Right lobe of liver (tissue), 6 donors: ENCODE data around the gene CYP4F8. TPM values are rescaled to one million over a fixed set of nuclear protein-coding genes. Genes with fewer than 3 reads are reported as not detected.
"Not testable (repeated sequence)": the region's sequence is repeated elsewhere in the genome, so short reads cannot be mapped to it uniquely, and the experiment has no call there.

Source experiments
- ATAC-seq, 4 donors: fragments of 200-7000 bp; cut with Tn5 transposase; one replicate each; pipeline ENCODE4 v1.9.1; 2020; ENCODE audit warnings: mild to moderate bottlenecking in 4 of 4, moderate library complexity in 4 of 4
- DNase-seq, 3 donors: peaks; one replicate each; pipeline ENCODE4 v3.0.0-alpha.2; 2020
- H3K27ac ChIP-seq, 3 donors: fragments of 200-600 bp; one replicate each; pipeline ENCODE4 v1.8.0; 2022
- H3K27me3 ChIP-seq, 2 donors: fragments of 200-600 bp; one replicate each; pipeline ENCODE4 v1.8.0; 2022
- H3K36me3 ChIP-seq, 4 donors: fragments of 200-600 bp; sonication (generic) in 1 of 4; one replicate each; pipeline versions ENCODE4 v1.5.1 to v1.8.0; 2017 to 2022; ENCODE audit warnings: control low read depth in 1 of 4
- H3K4me1 ChIP-seq, 4 donors: fragments of 200-600 bp; sonication (generic) in 1 of 4; one replicate each; pipeline versions ENCODE4 v1.5.1 to v1.8.0; 2017 to 2022; ENCODE audit warnings: control low read depth in 1 of 4
- H3K4me3 ChIP-seq, 3 donors: fragments of 200-600 bp; one replicate each; pipeline ENCODE4 v1.8.0; 2022
- H3K9me3 ChIP-seq, 4 donors: fragments of 200-600 bp; sonication (generic) in 1 of 4; one replicate each; pipeline versions ENCODE4 v1.5.1 to v1.8.0; 2017 to 2022; ENCODE audit warnings: control low read depth in 1 of 4
- POLR2A ChIP-seq: fragments of 450-650 bp; IDR thresholded peaks from one replicate; pipeline ENCODE4 v1.6.1; 2017; ENCODE audit warnings: antibody characterized with exemption, mild to moderate bottlenecking
- WGBS: methylation state at CpG from one replicate; pipeline ENCODE4 v1.1.6; 2018; ENCODE audit warnings: low coverage, low lambda C conversion rate; ENCODE audit not compliant: insufficient coverage; ENCODE audit errors: missing lambda C conversion rate; 5-methylcytosine and 5-hydroxymethylcytosine counted together
- intact Hi-C, 2 donors: fragments of 100-400 bp; cut with DNase I; formaldehyde crosslinking; loops; one replicate each; pipeline versions ENCODE4 v1.11.2 to v1.14.1; 2022
- small RNA-seq, 2 experiments: library from RNA; depleted of rRNA; stranded (forward); fragments of <200 nt; gene quantifications; one replicate each; pipeline ENCODE3, GENCODE V24; 2016
- total RNA-seq, 6 experiments: library from RNA; depleted of rRNA in 2 of 6; stranded (reverse); fragments of >200 nt in 2 of 6; fragmentation: NEBNext Ultra II Directional in 3 of 6; extraction: Animal tissue kit (Norgen Biotek cat#: 25700) in 3 of 6; gene quantifications; one replicate each; pipeline versions ENCODE4 v1.1.0 to v1.2.4, GENCODE V29; 2016 to 2023
- TF ChIP-seq, protein P1 (sequence below), 4 donors: fragments of 200-600 bp in 3 of 4; fragments of 450-650 bp in 1 of 4; IDR thresholded peaks; one replicate each; pipeline versions ENCODE4 v1.5.1 to v1.8.0; 2016 to 2022; ENCODE audit warnings: antibody characterized with exemption in 4 of 4, mild to moderate bottlenecking in 2 of 4
- donor health status: DM: no; HTN: yes; CAD: no.
- donor health status: DM: no; HTN: no; CAD: no.
- donor health status: DM: no; HTN: no; CAD: no.
- donor health status: DM: no; HTN: yes; CAD: no.
- donor health status: DM: no; HTN: yes; CAD: no.

CYP4F8 gene
- total RNA-seq, 6 experiments from 2014 or later, result not detected

DNA sequence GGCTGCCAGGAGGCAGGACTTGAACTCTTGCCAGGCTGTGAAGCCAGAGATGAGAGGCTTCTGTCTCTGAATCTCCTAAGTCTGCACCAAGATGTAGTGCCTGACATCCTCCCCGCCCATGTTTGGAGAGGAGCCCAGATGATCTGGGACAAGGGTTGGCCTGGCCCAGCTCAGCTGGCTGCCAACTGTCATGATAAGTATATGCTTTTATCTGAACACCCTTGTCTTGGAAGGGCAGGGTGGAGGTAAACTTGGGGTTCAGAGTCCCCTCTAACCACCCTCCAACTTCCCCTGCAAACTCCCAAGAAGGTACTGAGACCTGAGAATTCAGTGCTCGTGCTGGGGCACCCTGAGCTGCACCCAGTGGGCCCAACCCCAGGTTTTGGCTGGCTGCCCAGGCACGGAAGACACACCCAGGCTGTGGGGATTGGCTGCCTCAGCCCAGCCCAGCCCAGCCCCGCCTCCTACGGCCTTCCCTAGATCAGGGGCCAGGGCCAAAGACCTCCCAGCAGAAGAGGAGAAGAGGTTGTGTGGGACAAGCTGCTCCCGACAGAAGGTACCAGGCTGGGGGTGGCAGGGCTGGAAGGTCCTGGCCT lies 57.7 kb downstream of the CYP4F8 start, which contains the start of gene CYP4F12:
Gene CYP4F12 (plus strand): TSS at position 508 of the 596 bp plus-strand sequence. CDS start 443 bp downstream, outside the sequence.
- Histone ChIP-seq H3K27ac (peak within 1 kb of the TSS; percentile 50 to 65 (median 65)), H3K4me1 (peaks cover 0 to 12% (median 0%) of the 10 kb centered on the region in 4 donors), H3K27me3 (no peaks in the 10 kb centered on the region), H3K9me3 (no peaks in the 10 kb centered on the region), H3K36me3 (no peaks in the 10 kb centered on the region), H3K4me3 (peak within 1 kb of the TSS; percentile 12 to 62 (median 19))
- DNase-seq, result peak; percentile 92 to 97 (median 97)
- TF ChIP-seq, protein P1, sequence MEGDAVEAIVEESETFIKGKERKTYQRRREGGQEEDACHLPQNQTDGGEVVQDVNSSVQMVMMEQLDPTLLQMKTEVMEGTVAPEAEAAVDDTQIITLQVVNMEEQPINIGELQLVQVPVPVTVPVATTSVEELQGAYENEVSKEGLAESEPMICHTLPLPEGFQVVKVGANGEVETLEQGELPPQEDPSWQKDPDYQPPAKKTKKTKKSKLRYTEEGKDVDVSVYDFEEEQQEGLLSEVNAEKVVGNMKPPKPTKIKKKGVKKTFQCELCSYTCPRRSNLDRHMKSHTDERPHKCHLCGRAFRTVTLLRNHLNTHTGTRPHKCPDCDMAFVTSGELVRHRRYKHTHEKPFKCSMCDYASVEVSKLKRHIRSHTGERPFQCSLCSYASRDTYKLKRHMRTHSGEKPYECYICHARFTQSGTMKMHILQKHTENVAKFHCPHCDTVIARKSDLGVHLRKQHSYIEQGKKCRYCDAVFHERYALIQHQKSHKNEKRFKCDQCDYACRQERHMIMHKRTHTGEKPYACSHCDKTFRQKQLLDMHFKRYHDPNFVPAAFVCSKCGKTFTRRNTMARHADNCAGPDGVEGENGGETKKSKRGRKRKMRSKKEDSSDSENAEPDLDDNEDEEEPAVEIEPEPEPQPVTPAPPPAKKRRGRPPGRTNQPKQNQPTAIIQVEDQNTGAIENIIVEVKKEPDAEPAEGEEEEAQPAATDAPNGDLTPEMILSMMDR (IDR thresholded peaks at IDR 0.05), result no peak
- peak; percentile 28 for TF ChIP-seq POLR2A
- intact Hi-C loops, result no loop called here
- ATAC-seq, result peak; percentile 89 to 93 (median 89)
- 19% methylated on average over 5 of the region's 6 CpGs for WGBS

DNA sequence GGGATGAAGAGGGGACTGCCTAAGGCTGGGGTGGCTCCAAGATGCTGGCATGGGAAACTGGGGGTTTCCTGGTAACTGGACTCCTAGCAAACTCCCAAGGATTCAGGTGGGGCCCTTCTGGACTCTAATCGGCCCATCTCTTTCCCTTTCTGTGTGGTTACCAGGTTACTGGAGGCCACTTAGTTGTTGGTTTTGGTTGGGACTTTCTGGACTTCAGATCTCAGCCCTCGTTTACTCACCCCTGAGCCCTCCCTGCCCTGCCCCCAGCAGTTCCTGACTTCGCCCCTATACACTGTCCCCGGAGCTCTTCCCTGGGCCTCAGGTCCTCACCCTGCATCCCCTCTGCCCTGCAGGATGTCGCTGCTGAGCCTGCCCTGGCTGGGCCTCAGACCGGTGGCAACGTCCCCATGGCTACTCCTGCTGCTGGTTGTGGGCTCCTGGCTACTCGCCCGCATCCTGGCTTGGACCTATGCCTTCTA lies 58.2 kb downstream of the CYP4F8 start:
- TF ChIP-seq, protein P1 (IDR thresholded peaks at IDR 0.05), result no peak
- no peak for TF ChIP-seq POLR2A
- peak; percentile 54 to 75 (median 72) for ATAC-seq
- Histone ChIP-seq H3K27ac (peak overlapping the region; percentile 50 to 65 (median 65)), H3K4me3 (peak overlapping the region; percentile 12 to 62 (median 19)), H3K36me3 (peaks cover 0 to 3% (median 0%) of the 10 kb centered on the region in 4 donors), H3K9me3 (no peaks in the 10 kb centered on the region), H3K4me1 (peaks cover 0 to 14% (median 0%) of the 10 kb centered on the region in 4 donors), H3K27me3 (no peaks in the 10 kb centered on the region)
- 14% methylated on average over 6 of the region's 9 CpGs for WGBS
- DNase-seq, result peak; percentile 58 to 86 (median 80)
- intact Hi-C loops, result no loop called here

GRCh38 chr19:15675560-15675959 lies 60.5 kb downstream of the CYP4F8 start:
- DNase-seq (no peak), ATAC-seq (no peak)
- Histone ChIP-seq H3K4me3 (no peak overlapping the region), H3K4me1 (peaks cover 0 to 37% (median 7%) of the 10 kb centered on the region in 4 donors), H3K27me3 (no peaks in the 10 kb centered on the region), H3K36me3 (peaks cover 0 to 6% (median 0%) of the 10 kb centered on the region in 4 donors), H3K9me3 (no peaks in the 10 kb centered on the region), H3K27ac (no peak overlapping the region)
- TF ChIP-seq, protein P1 (IDR thresholded peaks at IDR 0.05), result no peak
- no peak for TF ChIP-seq POLR2A
- intact Hi-C loops, result loop anchor here in 1 of 2 donors (5.0 kb wide), 1 partner anchor 102 kb away; no protein-coding TSS in a partner anchor
- WGBS, result 57% methylated on average over 2 of the region's 3 CpGs

DNA sequence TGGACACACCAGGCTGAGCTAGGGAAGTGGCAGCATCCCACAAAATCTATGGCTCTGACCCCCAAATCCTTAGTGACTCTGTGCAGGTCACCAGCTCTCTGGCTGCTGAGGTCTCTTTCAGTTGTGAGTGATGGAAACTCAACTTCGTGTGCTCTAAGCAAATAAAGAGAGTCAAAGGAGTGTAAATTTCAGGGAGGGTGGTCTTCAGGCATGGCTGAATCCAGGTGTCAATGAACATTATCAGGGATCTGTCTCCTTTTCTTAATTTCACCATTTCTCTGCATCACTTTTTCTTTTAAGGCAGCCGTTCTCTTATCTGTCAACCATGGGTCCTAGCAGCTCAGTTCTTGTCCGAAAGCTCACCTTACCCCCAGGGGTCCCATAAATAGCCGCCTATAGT lies 64.1 kb downstream of the CYP4F8 start:
- Histone ChIP-seq H3K27me3 (no peaks in the 10 kb centered on the region), H3K9me3 (no peaks in the 10 kb centered on the region), H3K4me3 (no peak overlapping the region), H3K36me3 (peaks cover 0 to 19% (median 3%) of the 10 kb centered on the region in 4 donors), H3K27ac (no peak overlapping the region), H3K4me1 (peaks cover 0 to 41% (median 13%) of the 10 kb centered on the region in 4 donors)
- intact Hi-C loops, result loop anchor here in 1 of 2 donors (5.0 kb wide), 1 partner anchor 98 kb away; no protein-coding TSS in a partner anchor
- TF ChIP-seq POLR2A, result no peak
- WGBS, result 19% methylated on average over 4 of the region's 4 CpGs
- DNase-seq (no peak), ATAC-seq (no peak)

- WGBS, result 37% methylated on average over 2 of the region's 4 CpGs
- intact Hi-C loops, result loop anchor here in 1 of 2 donors (5.0 kb wide), 1 partner anchor 97 kb away; no protein-coding TSS in a partner anchor
- ATAC-seq, result peak; percentile 7 to 50 (median 10)
Observed at GRCh38 chr19:15679865-15680264, 64.8 kb downstream of the CYP4F8 start.

More at GRCh38 chr19:15679865-15680264, 64.8 kb downstream of the CYP4F8 start:
- Histone ChIP-seq H3K36me3 (peaks cover 0 to 25% (median 7%) of the 10 kb centered on the region in 4 donors), H3K27ac (peak overlapping the region in 2 of 3 donors; percentile 68 to 89), H3K4me1 (peaks cover 0 to 36% (median 13%) of the 10 kb centered on the region in 4 donors)
- not testable (repeated sequence) for H3K4me3 ChIP-seq, H3K27me3 ChIP-seq, DNase-seq, H3K9me3 ChIP-seq

Small RNA genes within 50 kb of the gene (small RNA-seq; reads per million reads assigned to genes)
- 0 reads per million in 2 experiments for gene AD000091.1

Other genes with a start within 250 kb of the CYP4F8 start
- gene AKAP8, start 235.4 kb upstream of the CYP4F8 start, total RNA-seq, result 10 to 100 TPM in 5 of 6 experiments, 1 to 10 TPM in 1; 10.0 to 20.2 (median 13.3) TPM
- gene AKAP8L, start 196.2 kb upstream of the CYP4F8 start, total RNA-seq, result 10 to 100 TPM; 27.4 to 69.4 (median 49.6) TPM
- gene WIZ, start 165.3 kb upstream of the CYP4F8 start, total RNA-seq, result 10 to 100 TPM; 12.5 to 24.4 (median 14.6) TPM
- 1 to 10 TPM in 4 of 6 experiments, under 1 TPM in 2; 0.75 to 1.9 (median 1.1) TPM for gene RASAL3, start 150.7 kb upstream of the CYP4F8 start, total RNA-seq
- 100 to 1,000 TPM in 2 of 6 experiments, 10 to 100 TPM in 4; 45.1 to 135 (median 59.2) TPM for gene PGLYRP2, start 135.7 kb upstream of the CYP4F8 start, total RNA-seq
- 1 to 10 TPM in 5 of 6 experiments, under 1 TPM in 1; 0.95 to 6.0 (median 4.5) TPM for gene CYP4F22, start 106.7 kb upstream of the CYP4F8 start, total RNA-seq
- 100 to 1,000 TPM; 186 to 573 (median 245) TPM for gene CYP4F3, start 25.7 kb downstream of the CYP4F8 start, total RNA-seq
- gene CYP4F12, start 57.9 kb downstream of the CYP4F8 start, total RNA-seq, result 10 to 100 TPM; 21.9 to 95.5 (median 45.3) TPM
- gene OR10H2, start 112.8 kb downstream of the CYP4F8 start, total RNA-seq, result not detected
- gene OR10H3, start 122.8 kb downstream of the CYP4F8 start, total RNA-seq, result not detected
- gene OR10H5, start 172.4 kb downstream of the CYP4F8 start, total RNA-seq, result not detected
- not detected for gene OR10H1, start 200.4 kb downstream of the CYP4F8 start, total RNA-seq